ENCODE results near the gene ERI3. TPM values are rescaled to one million over a fixed set of nuclear protein-coding genes. Genes with fewer than 3 reads are reported as not detected.

ERI3 gene
- total and polyA plus RNA-seq, 9 of the 15 experiments (the other 6 are each of a cell fraction or from before 2014, with no cell fraction given): 47.8 to 93.4 (median 67.2) TPM

DNA sequence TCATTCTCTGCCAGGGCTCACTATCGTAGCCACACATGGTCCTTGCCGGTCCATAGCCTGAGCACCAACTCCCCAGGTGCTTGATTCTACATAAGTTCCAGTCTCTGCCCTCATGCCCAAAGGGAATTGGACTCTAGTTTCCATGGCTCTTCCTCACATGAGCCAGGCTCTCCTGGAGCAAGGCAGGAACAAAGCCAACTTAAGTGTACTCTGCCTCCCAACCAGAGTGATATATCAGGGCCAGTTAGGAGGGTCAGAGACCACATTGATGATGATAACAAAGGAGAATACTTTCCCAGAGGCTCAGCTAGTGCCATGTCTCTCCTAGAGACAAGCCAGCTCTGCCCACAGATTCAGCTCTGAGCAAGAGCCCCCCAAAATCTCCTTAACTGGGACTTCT is 70.9 kb downstream of the ERI3 start:
- Histone ChIP-seq H2AFZ (ENCODE audit: low read depth, low read length) (no peak overlapping the region), H3K4me2 (ENCODE audit: insufficient read depth, low read length) (no peak overlapping the region), H3K4me3 (no peak overlapping the region), H3K79me2 (ENCODE audit: control insufficient read depth, insufficient read depth, low read length) (no peaks in the 10 kb centered on the region), H3K9me3 (replicated peaks; ENCODE audit: control insufficient read depth, insufficient read depth, low read depth, low read length) (no peaks in the 10 kb centered on the region), H3K27me3 (ENCODE audit: control insufficient read depth in 2 of 2, insufficient read depth in 2 of 2, low read length in 2 of 2) (no peaks in the 10 kb centered on the region), H3K4me1 (replicated peaks in 1 of 2; ENCODE audit: control insufficient read depth in 2 of 2, insufficient read depth in 2 of 2, low read length in 2 of 2) (no peaks in the 10 kb centered on the region; a peak in 1 of 5 replicates), H4K20me1 (replicated peaks; ENCODE audit: control insufficient read depth, insufficient read depth, low read length) (0 out of 2 replicates have a peak, but pooled peaks cover 2% of the 10 kb centered on the region), H3K9ac (ENCODE audit: insufficient read depth in 1 of 2, low read depth in 2 of 2, low read length in 2 of 2) (no peak overlapping the region), H3K9me1 (ENCODE audit: control insufficient read depth, insufficient read depth, low read length) (no peaks in the 10 kb centered on the region), H3K27ac (ENCODE audit: extremely low read depth, low read depth, low read length) (no peak overlapping the region), H3K36me3 (ENCODE audit: control insufficient read depth, insufficient read depth, low read length) (peaks cover 61% of the 10 kb centered on the region)
- DNase-seq (ENCODE audit: extremely low read depth in 1 of 4, low spot score in 3 of 4) (no peak), FAIRE-seq (no peak), ATAC-seq (no peak)
- CTCF ChIA-PET (ENCODE audit: low intra/inter-chr PET ratio): no interaction called here
- WGBS (ENCODE audit: insufficient coverage, low coverage, missing lambda C conversion rate): 100% methylated on average over 2 of the region's 2 CpGs
- in situ Hi-C loops (cut with MboI): no loop called here
- POLR2A ChIA-PET: interaction anchor here (1.5 kb wide), 1 partner anchor 16 kb away, joined by 3 read pairs; no protein-coding TSS in a partner anchor
- intact Hi-C loops (cut with micrococcal nuclease): no loop called here
- no TSS peak for BruUV-seq (replicated peaks)
- TF ChIP-seq TEAD4 (IDR thresholded peaks at IDR 0.05; ENCODE audit: low read length): no peak
- no peak for TF ChIP-seq TEAD4 (CRISPR knock-in tag; IDR thresholded peaks at IDR 0.05; ENCODE audit: borderline replicate concordance)
- no peak for TF ChIP-seq TAL1 (IDR thresholded peaks at IDR 0.05)
- TF ChIP-seq SPI1 (IDR thresholded peaks at IDR 0.05; ENCODE audit: borderline replicate concordance, low read depth, low read length): no peak
- TF ChIP-seq NELFE (IDR thresholded peaks at IDR 0.05; ENCODE audit: insufficient read depth, insufficient read length): no peak
- no peak for TF ChIP-seq ETV5 (CRISPR knock-in tag; IDR thresholded peaks at IDR 0.05; ENCODE audit: low read depth)
- no peak for TF ChIP-seq ZNF239 (CRISPR knock-in tag; IDR thresholded peaks at IDR 0.05)
- no peak for TF ChIP-seq NCOA6 (IDR thresholded peaks at IDR 0.05)
- TF ChIP-seq, protein P1, sequence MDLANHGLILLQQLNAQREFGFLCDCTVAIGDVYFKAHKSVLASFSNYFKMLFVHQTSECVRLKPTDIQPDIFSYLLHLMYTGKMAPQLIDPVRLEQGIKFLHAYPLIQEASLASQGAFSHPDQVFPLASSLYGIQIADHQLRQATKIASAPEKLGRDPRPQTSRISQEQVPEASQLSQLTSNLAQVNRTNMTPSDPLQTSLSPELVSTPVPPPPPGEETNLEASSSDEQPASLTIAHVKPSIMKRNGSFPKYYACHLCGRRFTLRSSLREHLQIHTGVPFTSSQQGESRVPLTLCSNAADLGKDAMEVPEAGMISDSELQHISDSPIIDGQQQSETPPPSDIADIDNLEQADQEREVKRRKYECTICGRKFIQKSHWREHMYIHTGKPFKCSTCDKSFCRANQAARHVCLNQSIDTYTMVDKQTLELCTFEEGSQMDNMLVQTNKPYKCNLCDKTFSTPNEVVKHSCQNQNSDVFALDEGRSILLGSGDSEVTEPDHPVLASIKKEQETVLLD (IDR thresholded peaks at IDR 0.05): no peak
